Frontal cortex (tissue), 4 donors: Measurements from ENCODE around the gene SUMO2. TPM values are rescaled to one million over a fixed set of nuclear protein-coding genes. Genes with fewer than 3 reads are reported as not detected.
A peak's percentile ranks its signal among the peaks of the same experiment; 100 is the strongest.
"Not testable (repeated sequence)": the region's sequence is repeated elsewhere in the genome, so short reads cannot be mapped to it uniquely, and the experiment has no call there.

ENCODE experiments used
- DNase-seq, 2 donors: peaks; one replicate each; pipeline ENCODE4 v3.0.0; 2012; ENCODE audit warnings: low spot score in 2 of 2
- FAIRE-seq: peaks from 2 replicates; lab custom pipeline; 2012; peaks lifted over from hg19 to GRCh38; lab: Jason Lieb, UNC
- total RNA-seq: library from RNA; depleted of rRNA; stranded (reverse); fragments of >200 nt; gene quantifications from one replicate; pipeline ENCODE4 v1.2.3, GENCODE V29; 2014
- donor health status: control.
- donor health status: control.
- donor health status: control.

Gene SUMO2
- total RNA-seq, 1 donor from 2014 or later, result 181 TPM

DNA sequence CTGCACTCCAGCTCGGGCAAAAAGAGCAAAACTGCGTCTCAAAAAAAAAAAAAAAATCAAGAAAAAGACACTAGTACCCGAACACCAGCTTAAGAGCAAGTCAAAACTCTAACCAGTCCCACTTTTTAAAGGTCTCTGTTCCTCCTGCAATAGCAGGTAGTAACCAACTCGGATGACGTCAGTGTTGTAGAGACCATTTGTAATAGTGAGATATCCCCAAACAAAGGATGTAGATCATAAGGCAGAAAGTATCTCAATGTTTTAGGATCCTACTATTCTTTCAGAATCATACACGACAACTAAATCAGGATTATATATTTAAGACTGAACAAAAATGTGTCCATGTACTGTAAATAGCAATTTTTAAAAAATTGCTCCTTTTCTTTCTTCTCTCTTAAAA is 30.8 kb downstream of the SUMO2 start:
- DNase-seq (no peak), FAIRE-seq (no peak)

DNA sequence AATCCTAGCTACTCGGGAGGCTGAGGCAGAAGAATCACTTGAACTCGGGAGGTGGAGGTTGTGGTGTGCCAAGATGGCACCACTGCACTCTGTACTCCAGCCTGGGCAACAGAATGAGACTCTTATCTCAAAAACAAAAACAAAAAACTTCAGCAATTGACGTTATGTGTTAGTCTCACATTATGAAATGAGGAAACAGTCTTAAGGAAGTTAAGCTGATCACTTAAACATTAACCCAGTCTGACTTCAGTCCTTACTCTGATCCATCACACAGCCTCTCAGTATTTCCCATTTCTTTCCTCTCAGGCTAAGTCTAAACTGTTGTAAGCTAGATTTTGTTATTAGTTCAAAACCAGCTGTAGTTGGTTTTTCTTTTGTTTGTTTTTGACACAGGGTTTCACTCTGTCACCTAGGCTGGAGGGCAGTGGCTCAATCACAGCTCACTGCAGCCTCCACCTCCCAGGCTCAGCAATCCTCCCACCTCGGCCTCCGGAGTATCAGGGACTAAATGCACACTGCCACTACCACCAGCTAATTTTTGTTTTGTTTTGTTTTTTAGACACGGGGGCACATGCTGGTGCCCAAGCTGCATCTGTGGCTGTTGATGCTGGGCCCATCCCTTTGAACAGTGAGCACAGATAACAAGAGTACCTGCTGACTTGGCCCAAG is 34.7 kb downstream of the SUMO2 start:
- FAIRE-seq, result no peak
- no peak for DNase-seq

DNA sequence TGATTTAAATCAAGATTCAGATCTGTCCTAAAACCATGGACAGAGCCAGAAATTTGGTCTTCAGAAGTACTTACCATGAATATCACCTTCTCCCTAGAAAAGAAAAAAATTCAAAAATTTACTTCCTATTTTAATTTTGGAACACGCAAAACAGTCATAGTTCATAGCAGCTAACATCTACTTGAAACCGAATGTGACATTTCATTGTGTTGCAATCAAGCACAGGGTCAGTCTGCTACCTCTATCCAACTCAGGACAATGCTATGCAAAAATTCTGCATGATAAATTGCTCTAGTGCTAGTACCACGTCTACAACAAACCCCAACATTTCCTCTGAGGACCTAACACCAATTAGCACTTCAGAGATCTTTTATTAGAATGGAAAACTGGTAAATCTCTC is 36.2 kb downstream of the SUMO2 start:
- DNase-seq, result no peak
- no peak for FAIRE-seq

DNA sequence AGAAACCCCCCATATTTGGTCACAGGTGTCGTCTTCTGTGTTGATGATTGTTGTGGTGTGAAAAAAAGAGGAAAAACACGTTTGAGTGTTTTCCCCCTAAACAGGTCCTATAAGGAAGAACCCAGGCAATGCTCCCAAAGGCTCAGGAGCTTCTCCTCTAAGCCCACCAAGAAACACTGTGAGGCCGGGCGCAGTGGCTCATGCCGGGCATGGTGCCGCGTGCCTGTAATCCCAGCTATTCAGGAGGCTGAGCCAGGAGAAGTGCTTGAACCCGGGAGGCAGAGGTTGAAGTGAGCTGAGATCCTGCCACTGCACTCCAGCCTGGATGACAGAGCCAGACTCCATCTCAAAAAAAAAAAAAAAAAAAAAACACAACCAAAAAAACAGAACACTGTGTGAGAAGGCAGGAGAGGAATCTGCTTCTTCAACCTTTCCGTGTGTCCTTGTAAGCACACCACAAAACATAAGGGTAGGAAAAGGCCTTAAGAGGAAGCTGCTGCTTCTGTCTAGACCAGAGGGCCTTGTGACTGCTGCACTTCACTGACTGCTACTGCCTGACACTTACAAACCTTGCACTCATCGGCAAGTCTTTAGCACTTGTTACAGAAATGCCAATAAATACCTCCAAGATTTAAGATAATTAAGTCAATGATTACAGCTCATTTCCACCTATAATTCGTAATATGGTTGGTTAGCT is 37.8 kb downstream of the SUMO2 start:
- DNase-seq (no peak), FAIRE-seq (no peak)

DNA sequence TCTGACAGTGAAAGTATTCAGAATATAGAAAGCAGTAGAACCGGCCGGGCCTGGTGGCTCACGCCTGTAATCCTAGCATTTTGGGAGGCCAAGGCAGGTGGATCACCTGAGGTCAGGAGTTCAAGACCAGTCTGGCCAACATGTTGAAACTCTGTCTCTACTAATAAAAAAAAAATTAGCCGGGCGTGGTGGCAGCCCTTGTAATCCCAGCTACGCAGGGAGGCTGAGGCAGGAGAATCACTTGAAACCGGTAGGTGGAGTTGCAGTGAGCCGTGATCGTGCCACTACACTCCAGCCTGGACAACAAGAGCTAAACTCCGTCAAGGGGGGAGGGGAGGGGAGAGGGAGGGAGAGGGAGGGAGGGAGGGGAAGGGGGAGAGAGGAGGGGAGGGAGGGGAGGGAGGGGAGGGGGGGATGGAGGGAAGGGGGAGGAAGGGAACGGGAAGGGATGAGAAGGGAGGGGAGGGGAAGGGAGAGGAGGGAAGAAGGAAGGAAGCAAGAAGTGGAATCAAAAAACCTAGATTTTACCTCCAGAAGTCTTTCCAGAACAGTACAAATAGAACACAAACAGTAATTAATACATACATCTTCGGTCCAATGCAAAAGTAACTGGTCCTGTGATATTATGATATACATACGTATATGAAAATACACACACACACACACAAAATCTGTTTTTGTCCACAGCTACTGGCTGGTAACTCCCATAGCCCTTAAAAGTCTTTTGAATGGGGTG is 40.4 kb downstream of the SUMO2 start:
- no peak for DNase-seq
- no peak for FAIRE-seq

DNA sequence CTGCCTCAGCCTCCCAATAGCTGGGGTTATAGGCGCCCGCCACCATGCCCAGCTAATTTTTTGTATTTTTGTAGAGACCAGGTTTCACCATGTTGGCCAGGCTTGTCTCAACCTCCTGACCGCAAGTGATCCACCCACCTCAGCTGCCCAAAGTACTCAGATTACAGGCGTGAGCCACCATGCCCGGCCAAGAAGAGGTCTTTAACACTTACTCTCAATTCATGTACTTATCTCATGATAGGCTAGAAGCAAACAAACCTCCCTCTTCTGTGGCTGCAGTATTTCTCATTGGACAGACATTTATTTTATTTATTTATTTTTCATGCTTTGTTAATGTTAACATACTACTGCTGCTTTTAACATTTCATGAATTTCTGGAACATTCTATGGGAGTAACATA is 44.2 kb downstream of the SUMO2 start:
- FAIRE-seq, result no peak

DNA sequence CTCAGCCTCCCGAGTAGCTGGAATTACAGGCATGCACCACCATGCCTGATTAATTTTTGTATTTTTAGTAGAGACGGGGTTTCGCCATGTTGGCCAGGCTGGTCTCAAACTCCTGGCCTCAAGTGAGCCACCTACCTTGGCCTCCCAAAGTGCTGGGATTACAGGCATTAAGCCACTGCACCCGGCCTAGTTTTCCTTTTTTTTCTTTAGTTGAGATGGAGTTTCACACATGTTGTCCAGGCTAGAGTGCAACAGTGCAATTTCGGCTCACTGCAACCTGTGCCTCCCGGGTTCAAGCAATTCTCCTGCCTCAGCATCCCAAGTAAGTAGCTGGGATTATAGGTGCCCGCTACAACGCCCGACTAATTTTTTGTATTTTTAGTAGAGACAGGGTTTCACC is 45.0 kb downstream of the SUMO2 start:
- DNase-seq, FAIRE-seq: not testable (repeated sequence)

More for the DNA sequence above, 44.2 kb downstream of the SUMO2 start:
- no peak for DNase-seq

DNA sequence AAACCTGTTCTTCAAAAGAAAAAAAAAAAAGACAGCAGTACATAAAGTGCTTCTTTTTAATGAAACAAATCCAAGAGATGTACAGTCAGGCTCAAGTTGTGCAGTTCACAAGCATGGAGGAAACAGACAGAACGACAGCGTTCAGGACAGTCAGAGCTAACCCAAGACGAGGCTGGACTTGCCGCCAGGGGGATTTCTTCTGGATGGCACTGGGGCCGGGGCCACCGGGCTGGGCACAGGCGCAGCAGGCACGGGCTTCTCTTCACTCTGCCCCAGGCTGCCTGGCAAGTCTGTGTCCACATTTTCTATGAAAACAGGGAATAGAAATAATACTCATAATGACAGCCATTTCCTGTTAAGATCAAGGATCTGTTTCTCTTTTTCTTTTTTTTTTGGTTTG is 46.8 kb downstream of the SUMO2 start:
- no peak for DNase-seq
- FAIRE-seq, result no peak

DNA sequence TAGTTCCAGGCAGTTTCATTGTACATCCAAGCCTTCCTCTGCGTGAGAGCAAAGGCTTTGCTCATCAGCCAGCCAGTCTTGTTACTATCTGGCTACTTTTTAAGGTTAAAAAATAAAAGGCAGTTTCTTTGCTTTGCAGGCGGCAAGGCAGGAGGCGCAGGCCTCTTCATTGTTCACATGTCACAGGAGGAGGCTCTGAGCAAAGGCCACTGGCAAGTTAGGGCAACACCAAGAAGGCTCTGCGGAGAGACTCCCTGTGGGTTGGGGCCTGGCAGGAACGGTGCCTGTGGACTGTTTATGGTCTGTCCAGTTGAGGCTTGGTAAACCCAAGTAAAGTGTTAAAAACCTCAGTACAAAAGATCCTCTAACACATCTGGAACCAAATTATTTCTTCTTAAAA is 47.3 kb downstream of the SUMO2 start:
- DNase-seq, result no peak
- no peak for FAIRE-seq

DNA sequence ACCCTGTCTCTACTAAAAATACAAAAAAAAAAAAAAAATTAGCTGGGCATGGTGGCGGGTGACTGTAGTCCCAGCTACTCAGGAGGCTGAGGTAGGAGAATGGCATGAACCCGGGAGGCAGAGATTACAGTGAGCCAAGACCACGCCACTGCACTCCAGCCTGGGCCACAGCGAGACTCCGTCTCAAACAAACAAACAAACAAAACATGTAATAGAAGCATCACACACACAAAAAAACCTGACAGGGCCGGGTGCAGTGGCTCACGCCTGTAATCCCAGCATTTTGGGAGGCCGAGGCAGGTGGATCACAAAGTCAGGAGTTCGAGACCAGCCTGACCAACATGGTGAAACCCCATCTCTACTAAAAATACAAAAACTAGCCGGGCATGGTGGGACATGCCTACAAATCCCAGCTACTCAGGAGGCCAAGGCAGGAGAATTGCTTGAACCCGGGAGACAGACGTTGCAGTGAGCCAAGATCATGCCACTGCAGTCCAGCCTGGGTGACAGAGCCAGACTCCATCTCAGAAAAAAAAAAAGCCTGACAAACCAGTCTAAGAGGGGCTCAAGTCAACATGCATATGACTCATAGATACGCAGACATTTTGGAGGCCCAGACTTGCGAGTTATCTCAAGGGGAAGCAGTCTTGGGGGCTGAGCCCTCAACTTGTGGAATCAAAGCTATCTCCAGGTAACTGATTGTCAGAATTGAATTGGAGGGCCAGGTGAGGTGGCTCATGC is 49.0 kb downstream of the SUMO2 start:
- DNase-seq, FAIRE-seq: not testable (repeated sequence)

DNA sequence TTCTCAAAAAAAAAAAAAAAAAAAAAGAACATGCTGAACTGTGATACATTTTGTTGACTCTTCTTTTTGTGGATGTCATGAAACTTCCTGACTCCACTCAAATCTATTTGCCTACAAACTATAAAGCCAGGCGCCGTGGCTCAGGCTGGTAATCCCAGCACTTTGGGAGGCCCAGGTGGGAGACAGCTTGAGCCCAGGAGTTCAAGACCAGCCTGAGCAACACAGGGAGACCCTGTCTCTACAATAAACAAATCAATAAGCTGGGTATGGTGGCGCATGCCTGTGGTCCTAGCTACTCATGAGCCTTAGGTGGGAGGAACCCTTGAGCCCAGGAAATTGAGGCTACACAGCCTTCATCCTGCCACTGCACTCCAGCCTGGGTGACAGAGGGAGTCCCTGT is 49.8 kb downstream of the SUMO2 start:
- FAIRE-seq (no peak), DNase-seq (no peak)

DNA sequence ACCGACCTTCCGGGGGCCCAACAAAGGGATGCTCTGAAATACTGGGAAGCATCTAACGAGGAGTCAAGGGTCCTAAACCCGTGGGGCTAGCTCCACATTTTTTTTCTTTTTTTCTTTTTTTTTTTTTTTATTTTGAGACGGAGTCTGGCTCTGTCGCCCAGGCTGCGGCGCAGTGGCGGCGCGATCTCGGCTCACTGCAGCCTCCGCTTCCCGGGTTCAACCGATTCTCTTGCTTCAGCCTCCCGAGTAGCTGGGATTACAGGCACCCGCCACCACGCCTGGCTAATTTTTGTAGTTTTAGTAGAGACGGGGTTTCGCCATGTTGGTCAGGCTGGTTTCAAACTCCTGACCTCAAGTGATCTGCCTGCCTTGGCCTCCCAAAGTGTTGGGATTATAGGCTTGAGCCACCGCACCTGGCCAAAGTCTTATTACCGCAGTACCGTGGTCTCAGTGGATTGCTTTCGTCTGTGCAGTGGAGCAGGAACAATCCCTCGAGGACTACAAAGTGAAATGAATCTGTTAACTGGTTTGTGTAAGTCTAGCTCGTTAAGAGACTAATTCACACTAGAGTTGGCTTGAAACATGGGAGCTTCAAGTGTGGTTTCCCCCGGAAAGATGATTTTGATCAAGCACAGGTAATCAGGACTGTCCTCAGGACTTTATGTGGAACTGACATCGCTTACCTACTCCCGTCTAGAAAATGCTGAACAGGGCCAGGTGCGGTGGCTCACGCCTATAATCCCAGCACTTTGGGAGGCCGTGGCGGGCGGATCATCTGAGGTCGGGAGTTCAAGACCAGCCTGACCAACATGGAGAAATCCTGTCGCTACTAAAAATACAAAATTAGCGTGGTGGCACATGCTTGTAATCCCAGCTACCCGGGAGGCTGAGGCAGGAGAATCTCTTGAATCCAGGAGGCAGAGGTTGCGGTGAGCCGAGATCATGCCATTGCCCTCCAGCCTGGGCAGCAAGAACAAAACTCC is 50.5 kb downstream of the SUMO2 start:
- DNase-seq, FAIRE-seq: not testable (repeated sequence)

DNA sequence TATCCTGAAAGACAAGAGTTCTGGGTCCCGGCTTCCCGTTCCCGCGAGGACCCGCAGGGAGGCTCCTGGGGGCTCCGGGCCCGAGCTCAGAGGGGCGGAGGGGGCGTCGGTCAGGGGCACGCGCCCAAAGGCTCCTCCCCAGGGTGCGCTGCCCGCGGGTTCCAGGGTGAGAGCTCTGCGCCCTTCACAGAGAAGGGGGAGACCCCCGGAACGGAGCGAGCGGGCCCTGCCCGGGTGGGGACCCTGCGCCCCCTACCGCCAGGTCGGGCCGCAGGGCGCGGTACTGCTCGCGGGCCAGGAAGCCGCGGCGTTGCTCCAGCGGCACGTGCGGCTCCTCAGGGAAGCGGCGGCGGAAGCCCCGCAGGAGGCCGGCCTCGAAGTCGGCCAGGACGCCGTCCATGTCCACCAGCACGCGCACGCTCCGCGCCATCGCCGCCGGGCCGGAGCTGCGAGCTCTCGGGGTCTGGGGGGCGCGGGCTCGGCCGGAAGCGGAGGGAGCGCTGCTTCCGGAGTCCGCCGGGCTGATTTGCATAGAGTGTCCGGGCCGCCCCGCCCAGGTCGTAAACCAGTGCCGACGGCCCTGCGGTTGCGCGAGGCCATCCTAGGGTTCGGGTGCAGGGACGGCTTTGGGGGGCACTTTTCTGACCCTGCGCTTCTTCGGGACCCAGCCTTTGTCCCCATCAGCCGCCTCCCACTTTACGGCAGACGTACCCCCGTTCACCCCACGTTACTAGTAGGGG is 51.3 kb downstream of the SUMO2 start, which contains the start of gene NT5C:
NT5C (minus strand) TSS at position 465 of the 740 bp plus-strand sequence; CDS start at position 430, 35 bp downstream.
- DNase-seq, result peak; percentile 78 to 83
- no peak for FAIRE-seq

DNA sequence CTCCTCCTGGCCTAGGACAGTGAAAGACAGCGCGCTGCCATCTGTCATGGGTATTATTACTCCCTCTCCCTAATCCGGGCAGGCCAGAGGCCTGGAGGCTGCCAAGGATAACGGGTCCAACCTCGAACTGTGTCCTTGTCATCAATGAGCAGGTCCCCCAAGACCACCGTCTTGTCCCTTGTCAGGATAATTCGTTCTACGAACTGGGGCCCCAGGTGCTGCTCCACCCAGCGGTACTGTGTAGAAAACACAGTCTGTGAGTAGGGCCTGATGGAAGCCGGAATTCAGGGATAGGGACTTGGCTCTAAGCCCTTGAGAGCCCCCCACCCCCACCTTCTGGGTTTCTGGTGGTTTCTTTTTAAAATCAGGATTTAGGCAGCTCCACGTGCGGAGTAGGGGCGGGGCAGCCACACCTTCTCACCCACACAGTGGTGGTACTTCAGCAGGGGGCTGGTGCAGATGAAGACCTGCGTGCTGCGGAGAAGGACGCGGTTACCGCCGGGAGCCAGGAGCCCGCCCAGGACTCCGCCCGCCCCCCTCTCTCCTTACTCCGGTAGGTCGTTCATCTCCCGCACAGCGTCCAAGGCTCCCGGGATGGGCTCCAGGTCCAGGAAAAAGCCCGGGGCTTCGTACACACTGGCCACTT is 52.0 kb downstream of the SUMO2 start:
- no peak for FAIRE-seq
- peak; percentile 47 to 54 for DNase-seq

DNA sequence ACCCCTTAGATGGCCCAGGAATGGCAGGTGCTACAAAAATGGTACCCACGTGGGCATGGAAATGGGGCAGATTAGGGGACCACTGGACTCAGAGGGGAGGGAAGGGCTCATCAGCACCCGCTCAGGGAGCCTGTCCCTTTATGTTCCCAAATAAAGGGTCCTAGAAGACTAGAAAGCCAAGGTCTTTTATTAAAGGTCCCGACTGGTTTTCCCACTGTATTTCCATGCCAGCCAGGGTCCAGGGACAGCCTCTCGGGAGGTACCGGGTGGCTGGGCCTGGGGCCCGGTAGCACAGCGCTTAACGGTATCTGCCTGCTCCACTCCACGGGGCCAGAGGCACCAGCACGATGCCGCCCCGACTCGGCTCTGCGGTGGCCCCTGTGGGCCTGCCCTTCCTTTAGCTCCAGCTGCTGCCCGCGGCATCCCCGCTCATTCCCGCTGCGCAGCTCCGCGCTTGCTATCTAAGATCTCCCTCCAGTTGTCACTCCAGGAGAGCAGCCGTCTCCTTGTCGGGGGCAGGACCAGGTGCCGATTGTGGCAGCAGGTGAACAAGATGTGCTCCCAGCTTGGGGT is 52.6 kb downstream of the SUMO2 start:
- FAIRE-seq, result no peak
- no peak for DNase-seq

DNA sequence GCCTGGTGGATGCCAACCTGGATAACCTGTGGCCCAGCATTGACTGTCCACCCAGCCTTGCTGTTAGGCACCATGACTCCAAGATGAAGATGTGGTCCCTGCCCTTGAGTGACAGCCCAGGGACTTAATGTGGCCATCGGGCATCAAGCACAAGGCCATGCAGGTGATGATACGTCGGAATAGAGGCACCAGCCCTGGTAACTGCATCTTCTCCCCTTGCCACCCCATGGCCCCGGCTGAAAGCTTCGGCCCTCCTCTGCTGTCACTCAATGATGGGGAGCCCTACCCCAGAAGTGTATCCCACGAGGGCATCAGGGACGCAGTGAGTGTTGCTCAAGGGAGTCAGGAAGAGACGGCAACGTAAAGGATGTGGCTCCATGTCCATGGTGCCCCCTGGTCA is 53.2 kb downstream of the SUMO2 start:
- no peak for DNase-seq
- FAIRE-seq, result no peak

DNA sequence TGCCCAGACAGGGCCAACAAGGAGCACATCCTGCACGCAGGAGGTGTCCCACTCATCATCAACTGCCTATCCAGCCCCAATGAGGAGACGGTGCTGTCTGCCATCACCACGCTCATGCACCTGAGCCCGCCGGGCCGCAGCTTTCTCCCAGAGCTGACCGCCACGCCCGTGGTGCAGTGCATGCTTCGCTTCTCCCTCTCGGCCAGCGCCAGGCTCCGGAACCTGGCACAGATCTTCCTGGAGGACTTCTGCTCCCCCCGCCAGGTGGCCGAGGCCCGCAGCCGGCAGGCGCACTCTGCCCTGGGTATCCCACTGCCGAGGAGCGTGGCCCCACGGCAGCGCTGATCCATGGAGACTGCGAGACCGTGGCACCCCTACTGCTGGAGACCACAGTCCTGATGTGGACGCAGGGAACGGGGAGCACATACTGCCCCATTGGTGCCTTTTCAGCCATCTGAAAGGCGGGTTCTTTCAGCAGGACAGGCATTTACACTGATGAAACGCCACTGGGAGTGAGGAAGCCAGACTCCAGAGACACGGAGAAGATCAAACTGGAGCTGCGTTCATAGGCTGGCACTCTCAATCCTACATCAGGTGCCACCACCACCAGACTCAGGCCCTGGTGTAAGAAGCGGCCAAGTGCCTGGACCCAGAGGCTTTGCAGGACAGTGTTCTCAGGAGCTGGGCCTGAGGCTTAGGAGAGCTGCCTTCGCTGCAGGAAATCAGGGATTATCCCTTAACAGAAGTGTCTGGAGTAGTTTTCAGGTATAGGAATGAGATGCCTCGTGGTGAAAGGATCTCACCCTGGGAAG is 53.9 kb downstream of the SUMO2 start:
- no peak for DNase-seq
- no peak for FAIRE-seq
